GM19240 (cell line): ENCODE measurements around the gene ZNF554.
A peak's percentile ranks its signal among the peaks of the same experiment; 100 is the strongest.

Source experiments
- DNase-seq: peaks from one replicate; pipeline ENCODE4 v3.0.0; 2011; ENCODE audit warnings: low spot score; ENCODE audit not compliant: insufficient read length

The ZNF554 gene

GRCh38 chr19:2819540-2820111, at the start of gene ZNF554:
Gene ZNF554 (plus strand): TSS chr19:2819868. CDS start chr19:2820072, 204 bp downstream.
- DNase-seq: peak; percentile 97

GRCh38 chr19:2770055-2771013, 49.3 kb upstream of the ZNF554 start:
- DNase-seq: no peak

GRCh38 chr19:2771786-2772674, 47.6 kb upstream of the ZNF554 start:
- no peak for DNase-seq

- DNase-seq: no peak
These were observed 45.5 kb upstream of the ZNF554 start for GRCh38 chr19:2774083-2774679.

GRCh38 chr19:2774953-2775555, 44.6 kb upstream of the ZNF554 start:
- DNase-seq: no peak

GRCh38 chr19:2775556-2776430, 43.9 kb upstream of the ZNF554 start:
- DNase-seq: peak; percentile 66

DNA sequence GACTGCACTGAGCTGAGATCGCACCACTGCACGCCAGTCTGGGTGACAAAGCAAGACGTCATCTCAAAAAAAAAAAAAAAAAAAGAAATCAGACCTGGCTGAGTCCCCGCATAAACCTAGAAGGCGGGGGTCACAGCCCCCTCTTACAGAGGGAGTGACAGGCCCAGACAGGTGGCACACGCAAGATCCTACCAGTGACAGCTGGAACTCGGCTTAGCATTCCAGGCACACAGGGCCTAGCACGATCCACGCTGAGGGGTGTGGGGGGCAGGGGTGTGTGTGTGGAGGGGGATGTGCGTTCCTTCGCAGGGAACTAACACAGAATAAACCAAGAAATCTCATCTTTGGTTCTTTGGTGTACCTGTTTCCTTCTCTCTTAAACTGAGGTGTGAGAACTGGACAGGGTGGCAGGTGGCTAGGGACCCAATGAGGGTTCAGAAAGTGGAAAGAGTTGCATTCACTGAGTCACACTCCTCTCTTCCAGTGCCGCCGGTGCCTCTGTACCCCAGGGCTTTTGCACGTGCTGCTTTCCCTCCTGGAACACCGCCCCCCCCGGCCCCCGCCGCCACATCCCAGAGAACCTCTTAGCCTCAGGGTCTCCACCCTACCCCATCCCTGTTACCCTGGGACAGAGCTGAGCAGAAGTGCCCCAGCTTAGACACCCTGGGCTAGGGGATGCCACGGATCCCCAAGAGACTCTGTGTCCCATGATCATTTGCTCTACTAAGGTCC, 41.5 kb upstream of the ZNF554 start:
- no peak for DNase-seq

GRCh38 chr19:2779121-2779740, 40.4 kb upstream of the ZNF554 start:
- no peak for DNase-seq

GRCh38 chr19:2780284-2780683, 39.4 kb upstream of the ZNF554 start:
- DNase-seq: no peak

DNA sequence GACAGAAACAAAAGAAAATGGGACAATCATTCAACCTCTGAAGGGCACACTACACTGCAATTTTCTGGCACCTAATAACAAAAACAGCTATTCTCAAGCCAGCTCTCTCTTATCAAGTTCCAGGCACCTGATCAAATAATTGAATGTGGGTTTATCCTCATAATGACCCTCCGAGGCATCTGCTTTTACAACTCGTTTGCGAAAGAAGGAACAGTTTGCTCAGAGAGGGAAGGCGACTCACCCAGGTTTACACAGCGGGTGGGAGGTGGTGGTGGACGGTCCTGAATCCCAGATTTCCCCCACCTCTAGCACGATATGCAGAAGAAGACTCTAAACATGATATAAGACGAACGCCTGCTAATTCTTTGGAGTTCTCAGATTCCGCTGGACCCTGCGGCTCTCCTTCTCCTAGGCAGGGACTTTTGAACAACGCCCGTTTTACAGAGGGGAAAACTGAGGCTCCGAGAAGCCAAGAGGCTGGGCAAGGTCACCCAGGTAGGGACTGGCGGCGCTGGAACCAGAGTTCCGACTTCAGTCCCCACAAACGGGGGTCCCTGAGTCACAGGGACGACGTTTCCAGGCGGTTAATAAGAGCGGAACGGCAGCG, 37.2 kb upstream of the ZNF554 start:
- no peak for DNase-seq

- peak; percentile 98 for DNase-seq
These were observed 36.5 kb upstream of the ZNF554 start, which contains the start of gene SGTA for GRCh38 chr19:2782936-2783780. Gene SGTA (minus strand): TSS chr19:2783273. CDS start chr19:2769068, 14,205 bp downstream.

DNA sequence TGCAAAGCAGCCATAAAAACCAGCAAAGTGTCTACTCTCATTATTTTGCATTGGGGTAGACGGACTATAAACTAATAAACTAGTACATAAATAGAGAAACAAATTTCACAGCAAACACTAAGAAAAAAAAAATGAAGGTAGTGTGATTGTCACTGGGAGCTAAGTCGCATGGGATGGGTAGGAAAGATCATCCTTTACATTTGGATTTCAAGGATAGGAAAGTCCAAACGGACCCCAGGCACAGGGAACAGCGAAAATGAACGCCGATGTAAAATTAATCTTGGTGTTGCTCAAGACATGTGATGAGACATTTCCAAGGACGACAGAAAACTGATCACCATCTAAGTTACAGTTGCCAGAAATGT, 35.9 kb upstream of the ZNF554 start:
- DNase-seq: no peak

DNA sequence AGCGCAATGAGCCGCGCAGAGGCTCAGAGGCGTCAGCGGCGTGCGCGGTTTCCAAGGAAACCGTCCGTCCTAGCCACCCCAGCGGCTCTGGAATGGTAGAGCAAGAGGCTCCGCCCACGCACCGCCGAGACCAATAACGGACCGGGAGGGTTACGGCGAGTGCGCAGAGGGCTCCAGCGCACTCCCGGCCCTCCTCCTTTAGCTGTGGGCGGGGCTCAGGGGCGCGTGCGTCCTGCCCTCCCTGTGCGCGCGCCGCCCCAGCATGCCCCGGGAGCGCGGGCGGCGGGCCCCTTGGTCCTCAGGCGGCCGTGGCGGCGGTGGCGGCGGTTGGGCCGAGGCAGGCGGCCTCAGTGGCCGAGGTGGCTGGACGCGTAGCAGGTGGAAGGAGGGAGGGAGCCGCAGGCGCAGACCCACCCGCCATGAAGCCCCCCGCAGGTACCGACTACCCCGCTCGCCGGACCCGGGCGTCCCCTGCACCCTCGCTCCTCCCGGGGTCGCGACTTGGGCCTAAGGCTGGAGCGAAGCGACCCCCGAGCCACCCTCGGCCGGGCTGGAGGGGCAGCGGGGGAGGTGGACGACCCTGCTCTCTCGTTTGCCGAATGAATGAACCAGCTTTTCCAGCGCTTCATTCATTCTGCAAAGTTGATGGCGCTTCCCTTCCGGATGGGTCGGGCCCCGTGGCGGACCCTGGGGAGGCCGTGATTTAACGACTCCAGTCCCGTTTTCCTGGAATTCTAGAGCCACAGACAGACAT, 34.2 kb upstream of the ZNF554 start, which contains the start of gene THOP1:
THOP1 (plus strand) TSS at position 260 of the 754 bp plus-strand sequence; CDS start at position 420, 160 bp downstream.
- DNase-seq: peak; percentile 92

- no peak for DNase-seq
These were observed 32.6 kb upstream of the ZNF554 start for GRCh38 chr19:2787115-2787514.

GRCh38 chr19:2788237-2788636, 31.4 kb upstream of the ZNF554 start:
- DNase-seq: no peak

- DNase-seq: no peak
These were observed 29.5 kb upstream of the ZNF554 start for GRCh38 chr19:2790194-2790556.
